HG03095 (cell line): ENCODE results near the gene PCDHGC5.

Experiments
- ATAC-seq: cut with Tn5 transposase; IDR thresholded peaks from one replicate; pipeline ENCODE4 v1.9.1; 2021; ENCODE audit warnings: moderate library complexity; ENCODE audit not compliant: unreplicated experiment

The PCDHGC5 gene

DNA sequence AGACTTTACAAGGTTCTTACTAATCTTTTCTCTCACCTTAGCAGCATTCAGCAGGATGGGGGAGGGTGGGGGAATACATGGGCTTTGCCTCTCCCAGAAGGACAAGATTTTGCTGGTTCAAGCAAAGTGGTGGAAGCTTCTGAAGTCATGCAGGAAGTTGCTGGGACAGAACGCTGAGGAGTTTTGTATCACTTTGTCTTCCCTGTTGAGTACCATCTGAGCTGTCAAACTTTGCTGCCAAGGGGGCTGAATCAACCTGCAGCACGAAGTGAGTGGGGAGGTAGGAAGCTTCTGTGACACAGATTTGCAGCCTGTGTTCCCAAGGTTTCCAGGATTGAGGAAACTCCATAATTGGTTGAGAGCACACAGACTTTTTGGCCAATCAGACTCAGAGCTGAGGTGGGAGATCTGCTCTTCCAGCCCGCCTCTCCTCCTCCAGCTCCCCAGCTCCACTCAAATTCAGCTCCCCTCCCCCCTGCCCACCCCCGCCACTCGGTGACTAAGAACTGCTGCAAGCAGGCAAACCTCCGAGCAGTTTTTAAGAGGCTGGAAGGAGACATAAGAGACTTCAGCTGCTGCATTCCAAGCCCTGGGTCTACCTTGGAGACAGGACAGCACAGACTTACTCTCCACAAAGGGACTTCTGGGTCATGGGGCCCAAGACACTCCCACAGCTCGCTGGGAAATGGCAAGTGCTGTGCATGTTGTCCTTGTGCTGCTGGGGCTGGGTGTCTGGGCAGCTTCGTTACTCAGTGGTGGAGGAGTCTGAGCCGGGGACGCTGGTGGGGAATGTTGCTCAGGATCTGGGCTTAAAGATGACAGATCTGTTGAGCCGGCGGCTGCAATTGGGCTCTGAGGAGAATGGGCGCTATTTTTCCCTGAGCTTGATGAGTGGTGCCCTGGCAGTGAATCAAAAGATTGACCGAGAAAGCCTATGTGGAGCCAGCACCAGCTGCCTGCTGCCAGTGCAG is at the start of gene PCDHGC5:
Gene PCDHGC5 (plus strand): TSS at position 491 of the 971 bp plus-strand sequence. CDS start 160 bp downstream, at position 651.
- no peak for ATAC-seq

DNA sequence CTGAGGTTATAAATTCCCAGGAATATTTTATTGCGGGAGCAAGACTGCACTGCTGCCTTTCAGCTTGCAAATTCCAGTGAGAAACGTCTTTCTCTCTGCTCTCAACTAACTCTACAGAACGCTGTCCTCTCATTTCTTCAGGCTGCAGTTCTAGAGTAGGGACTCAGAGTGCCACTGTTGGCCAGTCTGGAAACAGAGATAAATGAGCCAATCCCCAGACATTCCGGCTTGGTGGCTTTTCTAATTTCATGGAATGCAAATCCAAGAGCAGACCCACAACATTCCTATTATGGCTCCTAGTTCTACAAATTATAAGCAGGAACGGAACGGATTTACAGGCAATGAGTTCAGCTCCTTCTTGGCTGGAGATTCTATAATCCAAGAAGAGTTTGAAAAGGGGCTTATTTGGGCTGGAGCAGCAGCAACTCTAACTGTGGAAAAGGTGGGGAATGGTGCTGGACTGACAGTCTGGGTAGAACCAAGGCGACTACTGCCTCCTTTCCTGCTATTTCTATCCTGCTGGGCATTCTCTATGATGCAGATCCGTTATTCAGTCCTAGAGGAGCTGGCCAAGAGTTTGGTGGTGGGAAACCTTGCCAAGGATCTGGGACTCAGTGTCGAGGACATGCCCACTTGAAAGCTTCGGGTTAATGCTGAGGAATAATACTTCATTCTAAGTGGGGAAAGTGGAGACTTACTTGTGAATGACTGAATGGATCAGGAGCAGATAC is 49.3 kb upstream of the PCDHGC5 start:
- no peak for ATAC-seq

DNA sequence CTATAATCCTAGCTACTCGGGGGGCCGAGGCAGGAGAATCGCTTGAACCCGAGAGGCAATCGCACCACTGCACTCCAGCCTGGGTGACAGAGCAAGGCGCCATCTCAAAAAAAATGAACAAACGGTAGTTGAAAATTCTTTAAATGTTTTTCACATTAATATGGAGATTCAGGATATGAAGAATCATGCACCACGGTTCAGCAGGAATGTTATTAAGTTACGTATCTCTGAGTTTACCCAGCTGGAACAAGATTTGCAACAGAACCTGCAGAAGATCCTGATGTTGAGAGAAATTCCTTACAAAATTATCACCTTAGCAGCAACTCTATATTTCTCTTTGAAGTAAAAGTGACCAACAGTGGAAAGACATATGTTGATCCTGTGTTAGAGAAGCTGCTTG is 48.5 kb upstream of the PCDHGC5 start:
- ATAC-seq: no peak

DNA sequence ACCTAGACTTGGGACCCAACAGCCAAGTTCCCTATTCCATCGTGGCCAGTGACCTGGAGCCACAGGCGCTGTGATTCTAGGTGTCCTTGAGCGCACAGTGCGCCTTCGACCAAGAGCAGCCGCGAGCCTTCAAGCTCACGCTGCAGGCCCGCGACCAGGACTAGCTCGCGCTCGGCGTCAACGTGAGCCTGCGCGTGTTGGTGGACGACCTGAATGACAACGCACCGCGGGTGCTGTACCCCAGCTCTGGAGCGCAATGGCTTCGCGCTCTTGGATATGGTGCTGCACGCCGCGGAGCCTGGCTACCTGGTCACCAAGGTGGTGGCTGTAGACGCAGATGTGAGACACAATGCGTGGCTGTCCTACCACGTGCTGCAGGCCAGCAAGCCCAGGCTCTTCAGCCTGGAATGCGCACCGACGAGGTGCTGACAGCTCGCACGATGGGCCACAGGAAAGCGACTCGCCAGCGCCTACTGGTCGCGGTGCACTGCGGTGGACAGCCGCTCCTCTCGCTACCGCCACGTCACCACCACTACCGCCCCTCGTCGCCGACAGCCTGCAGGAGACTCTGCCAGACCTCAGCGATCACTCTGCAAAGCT is 47.2 kb upstream of the PCDHGC5 start:
- ATAC-seq: no peak

DNA sequence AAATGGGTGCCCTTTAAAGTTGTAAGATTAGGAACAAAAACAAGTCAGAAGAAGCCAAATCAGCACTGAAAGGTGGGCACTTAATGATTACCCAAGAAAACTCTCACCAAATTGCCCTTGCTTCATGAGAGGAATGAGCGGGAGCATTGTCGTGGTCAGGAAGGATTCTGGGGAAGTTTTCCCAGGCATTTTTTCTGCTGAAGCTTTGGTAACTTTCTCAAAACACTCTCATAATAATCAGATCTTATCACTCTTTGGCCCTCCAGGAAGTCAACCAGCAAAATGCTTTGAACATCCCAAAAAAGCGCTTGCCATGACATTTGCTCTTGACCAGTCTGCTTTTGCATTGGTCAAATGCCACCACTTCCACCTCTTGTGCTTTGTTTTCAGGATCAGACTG is 23.5 kb upstream of the PCDHGC5 start:
- no peak for ATAC-seq

DNA sequence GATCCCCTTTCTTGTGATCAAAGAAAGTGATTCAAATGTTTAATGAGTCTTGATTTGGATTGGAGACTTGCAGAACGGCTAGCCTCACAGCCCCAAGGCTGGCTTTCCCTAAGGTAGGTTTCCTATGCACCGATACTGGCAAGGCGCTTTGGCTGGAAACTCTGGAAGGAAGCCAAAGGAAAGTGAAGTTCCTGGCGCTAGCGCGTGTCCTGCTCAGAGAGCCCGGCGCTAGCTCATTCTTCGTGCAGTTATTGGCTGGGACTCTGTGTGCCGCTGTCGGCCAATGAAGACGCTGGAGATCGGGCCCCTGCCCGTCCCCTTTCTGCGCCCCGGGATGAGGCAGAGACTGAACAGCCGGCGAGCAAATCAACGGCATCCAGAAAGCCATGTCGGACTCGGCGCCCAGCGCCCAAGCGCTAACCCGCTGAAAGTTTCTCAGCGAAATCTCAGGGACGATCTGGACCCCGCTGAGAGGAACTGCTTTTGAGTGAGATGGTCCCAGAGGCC is 13.2 kb upstream of the PCDHGC5 start, which contains the start of gene PCDHGC3:
Gene PCDHGC3 (plus strand): TSS at position 342 of the 507 bp plus-strand sequence. CDS start 151 bp downstream, at position 493.
- ATAC-seq: peak; percentile 96

DNA sequence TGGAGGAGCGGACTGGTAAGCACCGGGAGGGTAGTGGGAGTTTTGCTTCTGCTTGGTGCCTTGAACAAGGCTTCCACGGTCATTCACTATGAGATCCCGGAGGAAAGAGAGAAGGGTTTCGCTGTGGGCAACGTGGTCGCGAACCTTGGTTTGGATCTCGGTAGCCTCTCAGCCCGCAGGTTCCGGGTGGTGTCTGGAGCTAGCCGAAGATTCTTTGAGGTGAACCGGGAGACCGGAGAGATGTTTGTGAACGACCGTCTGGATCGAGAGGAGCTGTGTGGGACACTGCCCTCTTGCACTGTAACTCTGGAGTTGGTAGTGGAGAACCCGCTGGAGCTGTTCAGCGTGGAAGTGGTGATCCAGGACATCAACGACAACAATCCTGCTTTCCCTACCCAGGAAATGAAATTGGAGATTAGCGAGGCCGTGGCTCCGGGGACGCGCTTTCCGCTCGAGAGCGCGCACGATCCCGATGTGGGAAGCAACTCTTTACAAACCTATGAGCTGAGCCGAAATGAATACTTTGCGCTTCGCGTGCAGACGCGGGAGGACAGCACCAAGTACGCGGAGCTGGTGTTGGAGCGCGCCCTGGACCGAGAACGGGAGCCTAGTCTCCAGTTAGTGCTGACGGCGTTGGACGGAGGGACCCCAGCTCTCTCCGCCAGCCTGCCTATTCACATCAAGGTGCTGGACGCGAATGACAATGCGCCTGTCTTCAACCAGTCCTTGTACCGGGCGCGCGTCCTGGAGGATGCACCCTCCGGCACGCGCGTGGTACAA is 12.6 kb upstream of the PCDHGC5 start:
- ATAC-seq: peak; percentile 31

DNA sequence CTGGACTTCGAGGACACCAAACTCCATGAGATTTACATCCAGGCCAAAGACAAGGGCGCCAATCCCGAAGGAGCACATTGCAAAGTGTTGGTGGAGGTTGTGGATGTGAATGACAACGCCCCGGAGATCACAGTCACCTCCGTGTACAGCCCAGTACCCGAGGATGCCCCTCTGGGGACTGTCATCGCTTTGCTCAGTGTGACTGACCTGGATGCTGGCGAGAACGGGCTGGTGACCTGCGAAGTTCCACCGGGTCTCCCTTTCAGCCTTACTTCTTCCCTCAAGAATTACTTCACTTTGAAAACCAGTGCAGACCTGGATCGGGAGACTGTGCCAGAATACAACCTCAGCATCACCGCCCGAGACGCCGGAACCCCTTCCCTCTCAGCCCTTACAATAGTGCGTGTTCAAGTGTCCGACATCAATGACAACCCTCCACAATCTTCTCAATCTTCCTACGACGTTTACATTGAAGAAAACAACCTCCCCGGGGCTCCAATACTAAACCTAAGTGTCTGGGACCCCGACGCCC is 11.8 kb upstream of the PCDHGC5 start:
- ATAC-seq: no peak

DNA sequence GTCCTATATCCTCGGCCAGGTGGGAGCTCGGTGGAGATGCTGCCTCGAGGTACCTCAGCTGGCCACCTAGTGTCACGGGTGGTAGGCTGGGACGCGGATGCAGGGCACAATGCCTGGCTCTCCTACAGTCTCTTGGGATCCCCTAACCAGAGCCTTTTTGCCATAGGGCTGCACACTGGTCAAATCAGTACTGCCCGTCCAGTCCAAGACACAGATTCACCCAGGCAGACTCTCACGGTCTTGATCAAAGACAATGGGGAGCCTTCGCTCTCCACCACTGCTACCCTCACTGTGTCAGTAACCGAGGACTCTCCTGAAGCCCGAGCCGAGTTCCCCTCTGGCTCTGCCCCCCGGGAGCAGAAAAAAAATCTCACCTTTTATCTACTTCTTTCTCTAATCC is 11.1 kb upstream of the PCDHGC5 start:
- ATAC-seq: no peak

DNA sequence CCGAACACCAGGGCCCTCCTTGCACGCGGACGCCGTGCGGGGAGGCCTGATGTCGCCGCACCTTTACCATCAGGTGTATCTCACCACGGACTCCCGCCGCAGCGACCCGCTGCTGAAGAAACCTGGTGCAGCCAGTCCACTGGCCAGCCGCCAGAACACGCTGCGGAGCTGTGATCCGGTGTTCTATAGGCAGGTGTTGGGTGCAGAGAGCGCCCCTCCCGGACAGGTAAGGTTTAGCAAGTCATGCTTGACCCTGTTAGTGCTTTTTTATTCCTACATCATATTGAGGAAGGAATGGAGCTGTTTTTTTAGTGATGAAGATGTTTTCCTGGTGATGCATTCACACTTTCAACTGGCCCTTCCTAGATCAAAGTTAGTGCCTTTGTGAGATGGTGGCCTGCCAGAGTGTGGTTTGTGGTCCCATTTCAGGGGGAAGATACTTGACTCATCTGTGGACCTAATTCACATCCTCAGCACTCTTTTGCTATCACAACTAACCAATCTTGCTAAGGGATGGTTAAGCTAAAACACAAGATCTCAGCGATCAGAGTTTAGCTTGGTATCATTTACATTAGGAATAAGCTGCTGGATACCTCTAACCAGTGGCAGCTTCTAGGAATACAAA is 10.4 kb upstream of the PCDHGC5 start:
- no peak for ATAC-seq

DNA sequence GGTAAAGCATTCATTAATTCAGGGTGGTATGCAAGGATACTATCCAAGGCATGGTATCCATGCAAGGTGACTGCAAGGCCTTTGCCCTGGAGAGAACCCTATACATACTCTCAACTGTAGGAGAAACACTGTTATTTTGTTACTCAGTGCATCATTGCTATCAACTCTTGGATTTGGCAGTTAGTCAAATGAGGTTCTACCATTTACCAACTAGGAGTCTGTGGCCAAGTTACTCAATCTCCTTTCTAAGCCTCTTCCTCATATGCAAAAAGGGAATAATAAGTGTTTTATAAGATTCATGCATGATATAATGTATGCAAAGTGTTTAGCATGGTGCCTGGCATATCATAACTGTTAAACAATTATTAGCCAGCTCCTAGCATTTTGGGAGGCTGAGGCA is 9.1 kb upstream of the PCDHGC5 start:
- no peak for ATAC-seq

DNA sequence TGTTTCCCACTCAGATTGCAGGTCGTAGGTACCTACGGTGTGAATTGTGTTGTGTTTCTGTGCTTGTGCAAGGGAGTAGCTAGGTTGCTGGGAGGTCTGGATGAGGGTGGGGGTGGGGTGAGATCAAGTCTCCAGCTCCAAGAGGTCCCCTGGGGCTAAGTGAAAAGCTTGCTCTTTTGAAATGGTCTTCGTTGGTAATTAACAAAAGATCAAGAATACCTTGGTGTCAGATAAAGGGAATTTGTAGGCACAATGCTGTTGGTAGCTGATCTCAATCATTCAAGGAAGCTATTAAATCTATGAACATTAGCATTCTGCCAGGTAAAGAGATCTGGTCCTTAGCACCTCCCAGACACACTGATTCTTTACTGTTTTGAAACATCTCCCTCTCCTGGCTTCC is 5.0 kb upstream of the PCDHGC5 start:
- no peak for ATAC-seq

DNA sequence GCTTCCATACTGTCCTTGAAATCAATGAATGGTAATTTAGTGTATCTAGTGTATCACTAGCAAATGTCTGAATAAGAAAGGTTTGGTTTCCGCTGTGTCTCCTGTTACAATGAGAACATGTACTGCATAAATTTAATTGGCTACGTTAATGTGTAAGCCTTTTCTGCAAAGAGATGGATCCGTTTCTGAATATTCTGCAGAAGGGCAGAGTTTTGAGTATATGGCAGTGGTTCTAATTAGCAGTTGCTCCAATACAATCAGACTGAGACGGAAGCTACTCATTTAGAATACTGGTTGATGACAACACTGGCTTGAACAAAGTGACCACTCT is 4.6 kb upstream of the PCDHGC5 start:
- ATAC-seq: no peak

DNA sequence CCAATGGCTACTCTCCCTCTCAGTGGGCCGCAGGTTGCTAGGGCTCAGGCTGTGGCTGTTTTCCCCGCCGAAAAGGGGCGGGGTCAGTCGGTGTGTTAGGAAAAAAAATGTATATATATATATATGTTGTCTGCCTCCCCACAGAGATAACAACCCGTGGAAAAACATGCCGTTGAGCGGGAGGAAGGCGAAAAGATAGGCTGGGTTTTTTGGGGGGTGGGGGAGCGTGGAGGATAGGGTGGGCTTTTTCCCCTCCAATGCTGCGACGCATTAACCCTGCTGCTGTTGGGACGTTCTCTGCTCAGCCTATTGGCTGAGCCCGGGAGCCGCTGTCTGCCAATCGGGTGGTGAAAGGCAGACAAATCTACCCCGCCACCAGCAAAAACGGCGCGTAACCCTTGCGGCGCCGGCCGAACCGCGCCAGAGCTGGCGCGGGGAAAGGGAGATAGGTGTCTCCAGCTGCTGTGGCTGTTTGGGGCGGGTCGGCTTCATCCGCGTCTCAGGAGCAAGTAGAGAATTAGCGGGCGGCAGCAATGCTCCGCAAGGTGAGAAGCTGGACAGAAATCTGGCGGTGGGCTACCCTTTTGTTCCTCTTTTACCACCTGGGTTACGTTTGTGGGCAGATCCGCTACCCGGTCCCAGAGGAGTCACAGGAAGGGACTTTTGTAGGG is 4.1 kb upstream of the PCDHGC5 start, which contains the start of gene PCDHGC4:
Gene PCDHGC4 (plus strand): TSS at position 390 of the 671 bp plus-strand sequence. CDS start 144 bp downstream, at position 534.
- ATAC-seq: peak; percentile 50

DNA sequence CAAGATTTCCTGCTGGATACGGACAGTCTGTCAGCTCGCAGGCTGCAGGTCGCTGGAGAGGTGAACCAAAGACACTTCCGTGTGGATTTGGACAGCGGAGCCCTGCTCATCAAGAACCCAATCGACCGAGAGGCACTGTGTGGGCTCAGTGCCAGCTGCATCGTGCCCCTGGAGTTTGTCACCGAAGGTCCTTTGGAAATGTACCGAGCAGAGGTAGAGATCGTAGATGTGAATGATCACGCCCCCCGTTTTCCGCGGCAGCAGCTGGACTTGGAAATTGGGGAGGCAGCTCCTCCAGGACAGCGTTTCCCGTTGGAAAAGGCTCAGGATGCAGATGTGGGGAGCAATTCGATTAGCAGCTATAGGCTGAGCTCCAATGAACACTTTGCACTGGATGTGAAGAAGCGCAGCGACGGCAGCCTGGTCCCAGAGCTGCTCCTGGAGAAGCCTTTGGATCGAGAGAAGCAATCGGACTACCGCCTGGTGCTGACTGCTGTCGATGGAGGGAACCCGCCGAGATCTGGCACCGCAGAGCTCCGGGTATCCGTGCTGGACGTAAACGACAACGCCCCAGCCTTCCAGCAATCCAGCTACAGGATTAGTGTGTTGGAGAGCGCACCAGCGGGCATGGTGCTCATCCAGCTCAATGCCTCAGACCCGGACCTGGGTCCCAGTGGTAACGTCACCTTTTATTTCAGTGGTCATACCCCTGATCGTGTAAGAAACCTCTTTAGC is 3.4 kb upstream of the PCDHGC5 start:
- ATAC-seq: no peak

DNA sequence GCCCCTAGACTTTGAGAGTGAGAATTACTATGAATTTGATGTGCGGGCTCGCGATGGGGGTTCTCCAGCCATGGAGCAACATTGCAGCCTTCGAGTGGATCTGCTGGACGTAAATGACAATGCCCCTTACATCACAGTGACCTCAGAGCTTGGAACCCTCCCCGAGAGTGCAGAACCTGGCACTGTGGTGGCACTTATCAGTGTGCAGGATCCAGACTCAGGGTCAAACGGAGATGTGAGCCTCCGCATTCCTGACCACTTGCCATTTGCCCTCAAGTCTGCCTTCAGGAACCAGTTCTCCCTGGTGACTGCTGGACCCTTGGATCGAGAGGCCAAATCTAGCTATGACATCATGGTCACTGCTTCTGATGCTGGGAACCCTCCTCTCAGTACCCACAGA is 2.8 kb upstream of the PCDHGC5 start:
- no peak for ATAC-seq

DNA sequence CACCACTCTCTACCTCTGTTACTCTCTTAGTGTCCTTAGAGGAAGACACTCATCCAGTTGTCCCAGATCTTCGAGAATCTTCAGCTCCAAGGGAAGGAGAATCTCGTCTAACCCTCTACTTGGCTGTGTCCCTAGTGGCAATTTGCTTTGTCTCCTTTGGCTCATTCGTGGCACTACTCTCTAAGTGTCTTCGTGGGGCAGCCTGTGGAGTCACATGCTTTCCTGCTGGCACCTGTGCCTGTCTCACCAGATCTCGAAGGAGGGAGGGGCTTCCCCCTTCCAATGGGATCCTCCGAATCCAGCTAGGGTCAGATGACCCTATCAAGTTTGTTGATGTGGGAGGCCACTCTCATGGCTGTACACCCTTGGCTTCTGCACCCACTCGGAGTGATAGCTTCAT is 1.8 kb upstream of the PCDHGC5 start:
- ATAC-seq: no peak

DNA sequence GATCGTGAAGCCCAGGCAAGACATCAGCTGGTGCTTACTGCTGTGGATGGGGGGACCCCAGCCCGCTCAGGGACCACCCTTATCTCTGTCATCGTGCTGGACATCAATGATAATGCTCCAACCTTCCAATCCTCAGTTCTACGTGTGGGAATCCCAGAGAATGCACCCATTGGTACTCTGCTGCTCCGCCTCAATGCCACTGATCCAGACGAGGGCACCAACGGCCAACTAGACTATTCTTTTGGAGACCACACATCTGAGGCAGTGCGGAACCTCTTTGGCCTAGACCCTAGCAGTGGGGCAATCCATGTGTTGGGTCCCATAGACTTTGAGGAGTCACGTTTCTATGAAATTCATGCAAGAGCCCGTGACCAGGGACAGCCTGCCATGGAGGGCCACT is 960 bp downstream of the PCDHGC5 start:
- ATAC-seq: no peak

DNA sequence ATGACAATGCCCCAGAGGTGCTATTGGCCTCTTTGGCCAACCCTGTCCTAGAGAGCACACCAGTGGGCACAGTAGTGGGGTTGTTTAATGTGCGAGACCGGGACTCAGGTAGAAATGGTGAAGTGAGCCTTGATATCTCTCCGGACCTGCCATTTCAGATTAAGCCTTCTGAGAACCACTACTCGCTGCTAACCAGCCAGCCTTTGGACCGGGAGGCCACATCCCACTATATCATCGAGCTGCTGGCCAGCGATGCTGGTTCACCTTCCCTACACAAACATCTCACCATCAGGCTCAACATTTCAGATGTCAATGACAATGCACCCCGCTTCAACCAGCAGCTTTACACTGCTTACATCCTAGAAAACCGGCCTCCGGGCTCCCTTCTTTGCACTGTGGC is 1.4 kb downstream of the PCDHGC5 start:
- no peak for ATAC-seq
